LNCAP (cell line): Measurements from ENCODE around the gene TMPO.

Experiments used
- TF ChIP-seq, protein P1 (sequence below): fragments of 450-650 bp; IDR thresholded peaks from 2 replicates; pipeline ENCODE4 v1.5.1; 2017; ENCODE audit warnings: mild to moderate bottlenecking

Gene TMPO

DNA sequence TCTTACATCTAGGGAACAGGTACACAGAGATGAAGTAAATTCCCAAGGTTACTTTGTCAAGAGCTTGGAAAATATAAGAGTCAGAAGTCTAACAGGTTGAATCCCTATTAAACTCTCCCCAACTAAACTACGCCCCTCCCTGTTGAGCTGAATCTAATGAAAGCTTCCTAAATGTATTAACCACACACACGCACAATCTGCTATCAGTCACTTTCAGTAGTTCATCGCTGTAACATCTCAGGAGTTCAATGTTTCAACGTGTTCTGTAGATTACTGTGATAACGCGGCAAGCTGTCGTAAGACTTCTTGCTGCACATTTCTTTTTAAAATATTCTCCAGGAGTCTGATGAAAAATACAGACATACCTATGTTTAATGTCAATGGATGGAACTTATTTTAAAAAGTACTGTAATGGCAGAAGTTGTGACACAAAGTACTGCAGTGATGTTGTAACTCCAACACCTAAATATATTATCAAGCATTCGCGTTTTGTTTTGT is 77.5 kb downstream of the TMPO start:
- TF ChIP-seq, protein P1, sequence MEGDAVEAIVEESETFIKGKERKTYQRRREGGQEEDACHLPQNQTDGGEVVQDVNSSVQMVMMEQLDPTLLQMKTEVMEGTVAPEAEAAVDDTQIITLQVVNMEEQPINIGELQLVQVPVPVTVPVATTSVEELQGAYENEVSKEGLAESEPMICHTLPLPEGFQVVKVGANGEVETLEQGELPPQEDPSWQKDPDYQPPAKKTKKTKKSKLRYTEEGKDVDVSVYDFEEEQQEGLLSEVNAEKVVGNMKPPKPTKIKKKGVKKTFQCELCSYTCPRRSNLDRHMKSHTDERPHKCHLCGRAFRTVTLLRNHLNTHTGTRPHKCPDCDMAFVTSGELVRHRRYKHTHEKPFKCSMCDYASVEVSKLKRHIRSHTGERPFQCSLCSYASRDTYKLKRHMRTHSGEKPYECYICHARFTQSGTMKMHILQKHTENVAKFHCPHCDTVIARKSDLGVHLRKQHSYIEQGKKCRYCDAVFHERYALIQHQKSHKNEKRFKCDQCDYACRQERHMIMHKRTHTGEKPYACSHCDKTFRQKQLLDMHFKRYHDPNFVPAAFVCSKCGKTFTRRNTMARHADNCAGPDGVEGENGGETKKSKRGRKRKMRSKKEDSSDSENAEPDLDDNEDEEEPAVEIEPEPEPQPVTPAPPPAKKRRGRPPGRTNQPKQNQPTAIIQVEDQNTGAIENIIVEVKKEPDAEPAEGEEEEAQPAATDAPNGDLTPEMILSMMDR, result no peak

DNA sequence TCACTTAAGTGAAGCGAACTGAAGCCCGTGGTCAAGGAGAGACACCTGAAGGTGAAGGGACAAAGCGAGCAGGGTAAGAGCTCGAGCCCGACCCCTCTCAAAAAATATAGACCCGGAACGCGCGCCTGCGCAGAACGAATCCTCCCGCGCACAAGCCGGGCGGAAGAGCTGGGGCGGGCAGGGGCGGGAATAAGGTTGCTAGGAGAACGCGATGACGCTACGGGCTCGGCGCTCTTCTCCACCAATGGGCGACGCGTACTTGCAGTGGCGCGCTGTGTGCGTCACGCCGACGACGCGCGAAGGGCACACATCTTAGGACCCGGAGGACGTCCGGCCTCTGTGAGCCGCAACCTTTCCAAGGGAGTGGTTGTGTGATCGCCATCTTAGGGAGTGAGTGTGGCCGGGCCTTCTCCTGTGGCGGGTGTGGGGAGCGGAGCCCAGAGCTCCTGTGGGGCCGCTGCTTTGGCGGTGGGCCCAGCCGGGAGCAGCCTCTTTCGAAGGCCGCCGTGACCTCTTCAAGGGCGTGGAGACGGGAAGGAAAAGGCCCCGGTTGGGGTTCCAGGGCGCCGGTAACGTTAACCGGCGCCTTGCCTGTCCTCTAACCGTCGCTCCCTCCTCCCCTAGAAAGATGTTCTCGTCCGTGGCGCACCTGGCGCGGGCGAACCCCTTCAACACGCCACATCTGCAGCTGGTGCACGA is 78.1 kb downstream of the TMPO start, which contains the start of gene SLC25A3:
Gene SLC25A3, plus strand, starts transcription at position 336 of the 699 bp plus-strand sequence. Its CDS starts 293 bp downstream, at position 629.
- TF ChIP-seq, protein P1, result no peak

DNA sequence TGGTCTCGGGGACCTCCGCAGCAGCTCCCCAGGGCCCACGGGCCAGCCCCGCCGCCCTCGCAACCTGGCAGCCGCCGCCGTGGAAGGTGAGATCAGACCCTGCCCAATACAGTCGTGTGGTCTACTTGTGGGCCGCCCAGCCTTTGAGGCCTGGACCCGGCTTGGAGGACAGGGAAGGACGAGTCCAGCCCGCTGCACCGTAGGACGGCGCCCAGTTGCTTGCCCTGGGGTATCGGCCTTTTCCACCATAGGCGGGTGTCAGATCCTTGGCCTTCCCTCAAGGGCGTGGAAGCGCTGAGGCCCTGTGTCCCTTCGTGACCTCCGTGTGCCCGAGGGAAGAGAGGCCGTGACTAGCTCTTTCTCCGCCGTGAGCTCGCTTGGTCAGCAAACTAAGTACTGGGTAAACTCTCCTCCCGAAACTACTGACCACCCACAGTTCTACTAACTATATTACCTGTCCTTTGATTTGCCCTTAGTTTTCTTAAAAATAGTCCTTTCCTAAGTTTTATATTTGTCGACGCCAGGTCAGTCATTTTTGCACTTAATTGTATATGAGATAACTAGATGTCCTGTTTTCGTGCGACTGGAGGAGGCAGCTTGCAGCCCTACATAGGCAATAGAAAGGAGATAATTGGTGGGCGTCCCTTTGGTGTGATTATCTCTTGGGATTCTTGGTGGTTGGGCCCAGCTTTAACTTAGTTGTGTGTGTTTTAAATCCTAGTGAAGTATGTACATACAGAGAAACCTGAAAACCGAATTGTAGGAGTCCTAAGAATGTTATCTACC is 78.9 kb downstream of the TMPO start:
- TF ChIP-seq, protein P1, result no peak

DNA sequence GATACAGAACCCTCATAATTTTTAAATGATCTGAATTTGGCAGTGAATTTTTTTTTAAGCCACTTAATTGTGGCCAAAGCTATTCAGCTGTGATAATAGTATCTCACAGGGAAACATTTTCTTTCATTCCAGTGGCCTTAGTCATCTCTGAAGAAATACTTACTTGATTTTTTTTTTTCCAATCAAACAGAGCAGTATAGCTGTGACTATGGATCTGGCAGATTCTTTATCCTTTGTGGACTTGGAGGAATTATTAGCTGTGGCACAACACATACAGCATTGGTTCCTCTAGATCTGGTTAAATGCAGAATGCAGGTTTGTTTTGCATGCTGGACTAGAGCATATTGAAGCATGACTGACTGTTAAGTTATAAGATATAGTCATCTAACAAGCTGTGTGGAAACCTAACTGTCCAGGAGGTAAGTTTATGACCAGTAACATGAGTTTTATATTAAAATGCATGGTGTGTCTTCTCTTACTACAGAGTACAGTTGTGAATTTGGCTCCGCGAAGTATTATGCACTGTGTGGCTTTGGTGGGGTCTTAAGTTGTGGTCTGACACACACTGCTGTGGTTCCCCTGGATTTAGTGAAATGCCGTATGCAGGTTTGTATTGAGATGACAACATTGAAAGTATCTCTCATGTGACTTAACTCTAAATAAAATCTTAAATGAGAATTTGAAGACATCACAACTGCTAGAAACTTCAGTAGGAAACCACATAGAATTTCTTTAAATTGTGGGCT is 80.0 kb downstream of the TMPO start:
- TF ChIP-seq, protein P1, result no peak
